A673 (cell line): ENCODE measurements around the gene NR5A2. TPM values are rescaled to one million over a fixed set of nuclear protein-coding genes. Genes with fewer than 3 reads are reported as not detected.
A peak's percentile ranks its signal among the peaks of the same experiment; 100 is the strongest.

Source experiments
- BruUV-seq: library from RNA; stranded (reverse); fragments of 400-500 nt; replicated peaks from 2 replicates; lab custom pipeline; 2021; lab: Mats Ljungman, UMichigan
- CTCF ChIA-PET: fragments of 300-600 bp; sonication (Branson Sonifier 250); formaldehyde crosslinking; loops from one replicate; lab custom pipeline; 2022; ENCODE audit warnings: antibody characterized with exemption; lab: Charles Lee
- POLR2A ChIA-PET: fragments of 300-600 bp; sonication (Branson Sonifier 250); formaldehyde crosslinking; loops from one replicate; lab custom pipeline; 2022; ENCODE audit warnings: antibody characterized with exemption; ENCODE audit not compliant: low non-redundant PET; lab: Charles Lee
- DNase-seq: peaks from one replicate; pipeline ENCODE4 v3.0.0-alpha.2; 2015; ENCODE audit warnings: low spot score
- H3K27ac ChIP-seq: fragments of 200-600 bp; sonication (generic); 2 replicates; pipeline ENCODE4 v1.5.1; 2016; ENCODE audit warnings: mixed run types, low read depth, mild to moderate bottlenecking, mixed read lengths, antibody characterized with exemption, low read length; ENCODE audit not compliant: poor library complexity, severe bottlenecking
- H3K27me3 ChIP-seq: fragments of 200-600 bp; sonication (generic); replicated peaks from 2 replicates; pipeline ENCODE4 v1.6.1; 2017; ENCODE audit warnings: mixed run types, low read depth, mild to moderate bottlenecking, mixed read lengths, antibody characterized with exemption, low read length; ENCODE audit not compliant: insufficient read depth, poor library complexity
- H3K36me3 ChIP-seq: fragments of 200-600 bp; sonication (generic); 2 replicates; pipeline ENCODE4 v1.6.1; 2016; ENCODE audit warnings: mixed run types, mild to moderate bottlenecking, mixed read lengths, antibody characterized with exemption, low read length; ENCODE audit not compliant: insufficient read depth, poor library complexity, severe bottlenecking
- H3K4me1 ChIP-seq: fragments of 200-600 bp; sonication (generic); 2 replicates; pipeline ENCODE4 v1.6.1; 2017; ENCODE audit warnings: mixed run types, mild to moderate bottlenecking, mixed read lengths, antibody characterized with exemption, low read length; ENCODE audit not compliant: insufficient read depth, poor library complexity, severe bottlenecking
- H3K4me3 ChIP-seq: fragments of 200-600 bp; sonication (generic); 2 replicates; pipeline ENCODE4 v1.5.1; 2016; ENCODE audit warnings: low read depth, mixed run types, mild to moderate bottlenecking, mixed read lengths, low read length; ENCODE audit not compliant: poor library complexity, severe bottlenecking
- H3K9me3 ChIP-seq: fragments of 200-600 bp; sonication (generic); 2 replicates; pipeline ENCODE4 v1.6.1; 2016; ENCODE audit warnings: mixed run types, low read depth, mild to moderate bottlenecking, mixed read lengths, antibody characterized with exemption, low read length; ENCODE audit not compliant: poor library complexity, severe bottlenecking
- EZH2 ChIP-seq: fragments of 200-600 bp; sonication (generic); IDR thresholded peaks from 2 replicates; pipeline ENCODE4 v1.6.1; 2017; ENCODE audit warnings: borderline replicate concordance, low read depth, mild to moderate bottlenecking, mixed read lengths, antibody characterized with exemption, low read length; ENCODE audit not compliant: poor library complexity, severe bottlenecking
- intact Hi-C: fragments of 100-400 bp; cut with micrococcal nuclease; formaldehyde crosslinking; loops from one replicate; pipeline ENCODE4 v1.10.0; 2022; ENCODE audit not compliant: unreplicated experiment
- total RNA-seq: library from RNA; stranded (reverse); gene quantifications from 2 replicates; pipeline ENCODE4 v1.2.3, GENCODE V29; 2021
- TF ChIP-seq, protein P1 (sequence below): fragments of 300-800, 200-600 bp; sonication (generic); conservative IDR thresholded peaks from 2 replicates; pipeline ENCODE4 v1.5.1; 2017; ENCODE audit warnings: low read depth, mild to moderate bottlenecking, antibody characterized with exemption, low read length, moderate library complexity, mixed read lengths

The NR5A2 gene
- total RNA-seq, 1 experiment from 2014 or later = not detected

DNA sequence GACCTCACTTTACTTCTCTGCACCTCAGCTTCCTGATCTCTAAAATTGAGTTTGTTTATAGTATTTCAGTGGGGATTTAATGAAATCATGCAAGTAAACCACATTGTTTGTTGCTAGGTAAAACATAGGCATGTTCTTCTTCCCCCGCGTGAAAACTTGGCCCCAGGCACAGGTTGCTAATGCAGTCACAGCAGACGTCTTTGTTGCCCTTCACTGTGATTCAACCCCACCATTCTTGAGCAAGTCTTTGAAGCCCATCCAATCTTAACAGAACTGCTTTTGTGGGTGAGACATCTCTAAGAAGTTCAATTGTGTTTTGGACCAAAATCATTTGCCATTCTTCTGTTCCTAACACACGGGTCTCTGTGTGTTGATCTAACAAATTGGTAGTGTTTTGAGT lies 196.8 kb downstream of the NR5A2 start:
- Histone ChIP-seq H3K27me3 (no peaks in the 10 kb centered on the region), H3K4me1 (peaks cover 13% of the 10 kb centered on the region), H3K36me3 (no peaks in the 10 kb centered on the region), H3K27ac (no peak overlapping the region), H3K4me3 (no peak overlapping the region), H3K9me3 (no peaks in the 10 kb centered on the region)
- no peak for DNase-seq
- intact Hi-C loops = no loop called here
- TF ChIP-seq, protein P1, sequence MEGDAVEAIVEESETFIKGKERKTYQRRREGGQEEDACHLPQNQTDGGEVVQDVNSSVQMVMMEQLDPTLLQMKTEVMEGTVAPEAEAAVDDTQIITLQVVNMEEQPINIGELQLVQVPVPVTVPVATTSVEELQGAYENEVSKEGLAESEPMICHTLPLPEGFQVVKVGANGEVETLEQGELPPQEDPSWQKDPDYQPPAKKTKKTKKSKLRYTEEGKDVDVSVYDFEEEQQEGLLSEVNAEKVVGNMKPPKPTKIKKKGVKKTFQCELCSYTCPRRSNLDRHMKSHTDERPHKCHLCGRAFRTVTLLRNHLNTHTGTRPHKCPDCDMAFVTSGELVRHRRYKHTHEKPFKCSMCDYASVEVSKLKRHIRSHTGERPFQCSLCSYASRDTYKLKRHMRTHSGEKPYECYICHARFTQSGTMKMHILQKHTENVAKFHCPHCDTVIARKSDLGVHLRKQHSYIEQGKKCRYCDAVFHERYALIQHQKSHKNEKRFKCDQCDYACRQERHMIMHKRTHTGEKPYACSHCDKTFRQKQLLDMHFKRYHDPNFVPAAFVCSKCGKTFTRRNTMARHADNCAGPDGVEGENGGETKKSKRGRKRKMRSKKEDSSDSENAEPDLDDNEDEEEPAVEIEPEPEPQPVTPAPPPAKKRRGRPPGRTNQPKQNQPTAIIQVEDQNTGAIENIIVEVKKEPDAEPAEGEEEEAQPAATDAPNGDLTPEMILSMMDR = no peak
- no peak for TF ChIP-seq EZH2
- ChIA-PET CTCF (no interaction called here), POLR2A (no interaction called here)
- BruUV-seq = no TSS peak

DNA sequence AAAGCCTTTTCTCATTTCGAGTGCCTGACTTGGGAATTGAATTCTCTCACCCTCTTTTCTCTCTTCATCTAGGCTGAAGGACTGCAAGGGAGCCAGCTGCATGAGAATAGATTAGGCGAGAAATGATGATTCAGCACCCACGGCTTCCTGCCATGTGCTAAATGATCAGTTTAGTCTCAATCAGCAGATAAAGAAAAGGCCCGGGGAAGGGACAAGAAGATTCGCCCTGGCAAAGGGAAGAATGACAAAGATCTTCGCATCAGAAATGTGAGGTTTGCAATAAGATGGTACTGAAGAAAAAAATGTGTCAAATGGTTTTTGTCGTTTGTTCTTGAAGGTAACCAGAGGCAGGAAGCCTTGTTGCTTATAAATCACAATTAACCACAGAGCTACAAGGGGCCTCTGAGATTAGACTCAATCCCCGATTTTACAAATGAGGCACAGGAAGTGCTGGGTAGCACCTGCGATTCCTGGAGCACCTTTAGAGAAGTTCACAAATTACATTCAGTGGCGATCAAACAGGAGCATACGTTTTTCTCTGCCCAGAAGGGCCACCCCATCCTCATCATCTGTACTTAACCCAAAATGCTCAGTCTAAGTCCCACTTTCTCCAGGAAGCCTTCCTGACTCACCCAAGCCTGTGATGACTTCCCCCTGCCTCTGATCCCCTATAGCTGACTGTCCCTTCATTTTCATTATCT lies 198.9 kb downstream of the NR5A2 start:
- intact Hi-C loops = no loop called here
- ChIA-PET POLR2A (interaction anchor here (0.5 kb wide), 1 partner anchor 69 kb away, joined by 3 read pairs; no protein-coding TSS in a partner anchor), CTCF (no interaction called here)
- Histone ChIP-seq H3K27me3 (no peaks in the 10 kb centered on the region), H3K4me3 (no peak overlapping the region), H3K27ac (peak overlapping the region; percentile 35), H3K4me1 (peaks cover 17% of the 10 kb centered on the region), H3K36me3 (no peaks in the 10 kb centered on the region), H3K9me3 (no peaks in the 10 kb centered on the region)
- BruUV-seq = no TSS peak
- DNase-seq = peak; percentile 69
- TF ChIP-seq, protein P1 = no peak
- TF ChIP-seq EZH2 = no peak

DNA sequence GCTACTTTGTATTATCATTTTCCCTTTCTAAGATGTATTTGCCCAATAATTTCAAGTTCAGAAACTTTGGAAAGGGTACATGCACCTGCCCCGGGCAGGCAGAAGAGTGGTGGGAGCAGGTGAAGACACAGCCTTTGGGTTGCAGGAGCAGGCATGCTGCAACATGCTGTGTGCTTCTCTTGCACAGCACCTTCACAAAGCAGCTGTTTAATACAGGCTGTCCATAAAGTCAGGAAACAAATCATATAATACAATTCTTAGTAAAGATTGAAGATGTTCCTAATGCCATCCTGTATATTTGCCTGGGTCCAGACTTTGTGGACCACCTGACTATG lies 199.4 kb downstream of the NR5A2 start:
- Histone ChIP-seq H3K9me3 (no peaks in the 10 kb centered on the region), H3K36me3 (no peaks in the 10 kb centered on the region), H3K4me1 (peaks cover 22% of the 10 kb centered on the region), H3K27me3 (no peaks in the 10 kb centered on the region), H3K27ac (no peak overlapping the region), H3K4me3 (no peak overlapping the region)
- ChIA-PET CTCF (no interaction called here), POLR2A (no interaction called here)
- BruUV-seq = no TSS peak
- no peak for DNase-seq
- TF ChIP-seq, protein P1 = no peak
- no peak for TF ChIP-seq EZH2
- intact Hi-C loops = no loop called here
